Left colon (tissue), 2 donors: ENCODE results near the gene TET1. TPM values are rescaled to one million over a fixed set of nuclear protein-coding genes. Genes with fewer than 3 reads are reported as not detected.
"Not testable (repeated sequence)": the region's sequence is repeated elsewhere in the genome, so short reads cannot be mapped to it uniquely, and the experiment has no call there.

ENCODE experiments used
- ATAC-seq: fragments of 200-7000 bp; cut with Tn5 transposase; one replicate; pipeline ENCODE4 v1.9.1; 2020; ENCODE audit warnings: mild to moderate bottlenecking, moderate library complexity
- DNase-seq, 2 donors: peaks; one replicate each; pipeline ENCODE4 v3.0.0-alpha.2; 2020
- intact Hi-C, 2 donors: fragments of 100-400 bp; cut with DNase I in 1 of 2; cut with micrococcal nuclease in 1 of 2; formaldehyde crosslinking; loops; one replicate each; pipeline versions ENCODE4 v1.11.2 to v1.14.0; 2022; cut with DNase I, micrococcal nuclease
- long read RNA-seq: library from polyadenylated mRNA; unstranded; transcript quantifications from one replicate; pipeline ENCODE4 v2.0.0, GENCODE V29; 2021
- total RNA-seq, 2 donors: library from RNA; stranded (reverse); fragmentation: NEBNext Ultra II Directional; extraction: Animal tissue kit (Norgen Biotek cat#: 25700); gene quantifications; one replicate each; pipeline ENCODE4 v1.2.1, GENCODE V29; 2021
- donor health status: DM: no; HTN: no; CAD: no.
- donor health status: DM: yes; HTN: yes; CAD: no.

TET1 gene
- total RNA-seq: 1 to 10 TPM in 1 of 2 donors, under 1 TPM in 1; 0.64 to 1.3 TPM
- long read RNA-seq, partial matches to known transcripts: 1 of 1 reads
- long read RNA-seq, other reads (novel, unspliced or antisense): 0 of 1 reads

DNA sequence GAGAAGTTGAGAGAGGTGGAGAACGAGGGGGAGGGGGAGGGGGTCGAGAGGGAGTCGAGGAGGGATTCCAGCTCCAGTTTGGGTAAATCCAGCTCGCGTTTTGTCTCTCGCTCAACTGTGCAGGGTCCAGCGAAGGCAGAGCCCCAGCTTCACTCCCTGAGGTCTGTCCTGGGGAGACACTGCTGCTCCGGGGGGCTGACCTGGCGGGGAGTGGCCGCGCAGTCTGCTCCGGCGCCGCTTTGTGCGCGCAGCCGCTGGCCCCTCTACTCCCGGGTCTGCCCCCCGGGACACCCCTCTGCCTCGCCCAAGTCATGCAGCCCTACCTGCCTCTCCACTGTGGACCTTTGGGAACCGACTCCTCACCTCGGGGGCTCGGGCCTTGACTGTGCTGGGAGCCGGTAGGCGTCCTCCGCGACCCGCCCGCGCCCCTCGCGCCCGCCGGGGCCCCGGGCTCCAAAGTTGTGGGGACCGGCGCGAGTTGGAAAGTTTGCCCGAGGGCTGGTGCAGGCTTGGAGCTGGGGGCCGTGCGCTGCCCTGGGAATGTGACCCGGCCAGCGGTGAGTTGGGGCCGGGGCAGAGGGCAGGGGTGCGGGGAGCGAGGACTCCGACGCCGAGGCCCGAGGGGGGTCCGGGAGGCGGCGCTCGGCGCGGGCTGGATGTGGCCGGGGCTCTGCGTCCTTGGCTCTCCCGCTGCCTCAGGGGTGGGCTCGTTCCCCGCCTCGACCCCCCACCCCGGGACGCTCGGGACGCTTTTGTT lies at the start of gene TET1:
TSS of gene TET1 (plus strand) at position 152 of the 757 bp plus-strand sequence. CDS start 12,002 bp downstream, outside the sequence.
- ATAC-seq (peak; percentile 60), DNase-seq (peak; percentile 29 to 49)
- intact Hi-C loops: no loop called here

DNA sequence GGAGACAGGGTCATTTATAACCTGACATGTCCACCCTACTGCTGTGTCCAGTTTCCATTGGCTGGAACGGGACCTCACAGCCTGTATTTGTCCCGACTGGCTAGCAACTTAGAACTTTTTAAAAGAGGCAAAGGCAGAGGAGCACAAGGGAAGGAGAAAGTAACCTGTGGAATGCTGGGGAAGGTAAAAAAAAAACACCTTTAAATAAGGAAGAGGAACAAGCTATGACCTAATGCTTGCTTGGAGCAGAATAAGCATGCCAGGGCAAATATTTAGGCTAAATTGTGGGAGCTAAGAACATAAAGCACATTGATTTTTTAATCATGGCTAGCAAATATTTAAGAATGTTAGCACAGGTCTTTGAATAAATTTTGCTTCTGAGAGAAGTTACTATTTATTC lies 43.9 kb upstream of the TET1 start:
- intact Hi-C loops, DNase-seq, ATAC-seq: not testable (repeated sequence)

DNA sequence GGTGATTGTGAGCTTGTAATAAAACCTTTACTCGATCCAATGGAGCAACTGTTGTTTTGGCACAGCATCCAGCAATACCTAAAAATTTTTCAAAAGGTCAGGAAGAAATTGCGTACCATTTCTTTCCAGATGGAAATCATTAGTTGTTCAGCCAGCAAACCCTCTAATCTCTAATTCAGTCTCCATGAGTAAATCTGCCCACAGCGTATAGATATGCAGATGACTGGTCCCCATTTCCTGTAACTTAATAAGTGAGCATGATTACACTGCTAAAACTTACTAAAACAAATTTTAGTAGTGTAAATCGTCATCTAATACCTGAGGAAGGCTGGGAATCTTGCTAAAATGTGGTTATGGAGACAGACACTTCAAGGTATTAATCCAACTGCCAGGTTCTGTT lies 43.4 kb upstream of the TET1 start:
- no peak for ATAC-seq
- intact Hi-C loops: no loop called here
- no peak for DNase-seq

DNA sequence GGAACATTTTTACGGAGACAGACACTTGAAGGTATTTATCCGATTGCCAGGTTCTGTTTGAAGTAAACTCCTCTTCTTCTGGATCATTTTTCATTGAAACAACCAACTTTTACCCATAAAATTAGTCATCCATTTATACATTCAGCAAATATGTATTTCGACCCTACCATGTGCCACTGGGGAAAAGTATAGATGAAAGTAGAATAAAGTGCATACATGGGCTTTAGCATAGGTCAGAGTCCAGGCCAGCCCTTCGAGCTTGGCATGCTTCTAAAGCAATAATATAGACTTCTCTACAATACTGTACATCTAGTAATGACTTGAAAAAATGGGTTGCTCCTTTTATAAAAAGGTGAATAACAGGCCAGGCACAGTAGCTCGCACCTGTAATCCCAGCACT lies 42.9 kb upstream of the TET1 start:
- ATAC-seq (peak; percentile 85), DNase-seq (peak in 1 of 2 donors; percentile 13)
- intact Hi-C loops: no loop called here

DNA sequence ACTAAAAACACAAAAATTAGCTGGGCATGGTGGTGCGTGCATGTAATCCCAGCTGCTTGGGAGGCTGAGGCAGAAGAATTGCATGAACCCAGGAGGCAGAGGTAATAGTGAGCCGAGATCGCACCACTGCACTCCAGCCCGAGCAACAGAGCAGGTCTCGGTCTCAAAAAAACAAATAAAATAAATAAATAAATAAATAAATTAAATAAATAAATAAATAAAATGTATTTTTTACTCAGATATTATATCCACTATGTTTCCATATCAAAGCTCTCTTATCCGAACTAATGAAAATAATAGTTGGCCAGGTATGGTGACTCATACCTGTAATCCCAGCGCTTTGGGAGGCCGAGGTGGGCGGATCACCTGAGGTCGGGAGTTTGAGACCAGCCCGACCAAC lies 41.5 kb upstream of the TET1 start:
- intact Hi-C loops, ATAC-seq, DNase-seq: not testable (repeated sequence)

DNA sequence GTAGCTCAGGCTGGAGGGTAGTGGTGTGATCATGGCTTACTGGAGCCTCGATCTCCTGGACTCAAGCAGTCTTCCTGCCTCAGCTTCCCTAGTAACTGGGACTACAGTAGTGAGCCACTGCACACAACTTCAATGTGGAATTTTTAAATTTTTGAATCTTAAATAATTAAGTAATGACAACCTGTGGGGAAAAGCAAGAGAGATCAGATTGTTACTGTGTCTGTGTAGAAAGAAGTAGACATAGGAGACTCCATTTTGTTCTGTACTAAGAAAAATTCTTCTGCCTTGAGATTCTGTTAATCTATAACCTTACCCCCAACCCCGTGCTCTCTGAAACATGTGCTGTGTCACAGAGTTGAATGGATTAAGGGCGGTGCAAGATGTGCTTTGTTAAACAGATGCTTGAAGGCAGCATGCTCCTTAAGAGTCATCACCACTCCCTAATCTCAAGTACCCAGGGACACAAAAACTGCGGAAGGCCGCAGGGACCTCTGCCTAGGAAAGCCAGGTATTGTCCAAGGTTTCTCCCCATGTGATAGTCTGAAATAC lies 34.6 kb upstream of the TET1 start:
- intact Hi-C loops, DNase-seq: not testable (repeated sequence)

DNA sequence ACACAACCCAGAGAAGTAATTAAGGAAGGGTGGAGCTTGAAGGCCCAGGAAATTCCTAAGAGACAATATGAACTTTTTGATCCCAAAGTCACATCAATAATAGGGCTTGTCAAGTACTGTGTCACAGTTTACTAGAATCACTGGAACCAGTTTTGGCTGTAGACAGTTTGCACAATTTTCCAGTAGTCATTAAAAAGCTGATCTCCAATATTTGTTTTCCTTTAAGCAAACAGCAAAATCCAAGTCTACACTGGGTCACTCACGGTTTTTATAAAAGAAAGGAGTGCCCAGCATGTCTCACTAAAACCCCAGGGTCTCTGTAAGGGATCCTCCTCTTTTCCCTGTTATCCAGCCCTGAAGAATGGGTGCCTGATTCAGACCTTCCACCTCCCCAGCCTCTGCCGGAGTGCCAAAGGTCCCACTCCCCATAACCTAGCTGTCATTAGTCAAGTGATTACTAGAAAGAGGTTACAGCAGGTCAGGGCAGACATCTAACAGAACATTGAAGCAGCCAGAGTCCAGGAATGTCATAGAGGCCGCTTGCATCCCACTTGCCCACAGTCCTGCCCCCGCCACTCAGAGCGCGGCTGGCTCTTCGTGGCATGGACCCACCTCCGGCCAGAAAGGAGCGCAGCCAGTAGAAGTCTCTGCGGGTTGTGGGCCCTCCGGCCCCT lies 33.4 kb upstream of the TET1 start:
- ATAC-seq: peak; percentile 57
- intact Hi-C loops: no loop called here
- DNase-seq: no peak

More for the DNA sequence above, 34.6 kb upstream of the TET1 start:
- ATAC-seq: not testable (repeated sequence)

DNA sequence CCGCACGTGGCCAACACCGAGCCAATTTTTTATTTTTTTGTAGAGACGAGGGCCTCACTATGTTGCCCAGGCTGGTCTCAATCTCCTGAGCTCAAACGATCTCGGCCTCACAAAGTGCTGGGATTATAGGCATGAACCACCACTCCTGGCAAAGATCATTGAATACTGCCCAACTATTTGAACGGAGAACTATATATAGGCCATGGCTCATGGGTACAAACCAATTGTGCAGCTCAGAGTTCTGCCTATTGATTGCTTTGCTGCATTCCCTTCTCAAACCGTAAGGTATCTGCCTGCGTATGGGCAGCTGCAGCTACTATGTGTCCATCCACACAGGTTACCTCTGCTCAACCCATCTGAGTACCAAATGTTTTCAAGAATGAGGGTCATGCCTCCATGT lies 23.2 kb upstream of the TET1 start:
- no peak for ATAC-seq
- DNase-seq: no peak
- intact Hi-C loops: no loop called here

DNA sequence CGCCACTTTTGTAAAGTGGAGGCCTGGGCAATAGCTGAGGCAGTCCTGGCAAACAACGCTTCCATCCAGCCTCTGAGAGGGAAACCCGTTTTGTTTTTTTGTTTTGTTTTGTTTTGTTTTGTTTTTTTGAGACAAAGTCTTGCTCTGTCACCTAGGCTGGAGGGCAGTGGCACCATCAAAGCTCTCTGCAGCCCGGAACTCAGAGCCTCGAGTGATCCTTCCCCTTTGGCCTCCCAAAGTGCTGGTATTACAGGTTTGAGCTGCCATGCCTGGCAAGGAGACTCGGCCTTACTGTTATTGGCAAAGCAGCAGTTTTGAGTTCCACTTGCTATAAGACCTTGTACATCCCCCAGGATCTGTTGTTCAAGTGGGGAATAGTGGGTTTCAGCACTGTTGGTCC lies 22.3 kb upstream of the TET1 start:
- intact Hi-C loops: no loop called here
- no peak for DNase-seq
- ATAC-seq: no peak

DNA sequence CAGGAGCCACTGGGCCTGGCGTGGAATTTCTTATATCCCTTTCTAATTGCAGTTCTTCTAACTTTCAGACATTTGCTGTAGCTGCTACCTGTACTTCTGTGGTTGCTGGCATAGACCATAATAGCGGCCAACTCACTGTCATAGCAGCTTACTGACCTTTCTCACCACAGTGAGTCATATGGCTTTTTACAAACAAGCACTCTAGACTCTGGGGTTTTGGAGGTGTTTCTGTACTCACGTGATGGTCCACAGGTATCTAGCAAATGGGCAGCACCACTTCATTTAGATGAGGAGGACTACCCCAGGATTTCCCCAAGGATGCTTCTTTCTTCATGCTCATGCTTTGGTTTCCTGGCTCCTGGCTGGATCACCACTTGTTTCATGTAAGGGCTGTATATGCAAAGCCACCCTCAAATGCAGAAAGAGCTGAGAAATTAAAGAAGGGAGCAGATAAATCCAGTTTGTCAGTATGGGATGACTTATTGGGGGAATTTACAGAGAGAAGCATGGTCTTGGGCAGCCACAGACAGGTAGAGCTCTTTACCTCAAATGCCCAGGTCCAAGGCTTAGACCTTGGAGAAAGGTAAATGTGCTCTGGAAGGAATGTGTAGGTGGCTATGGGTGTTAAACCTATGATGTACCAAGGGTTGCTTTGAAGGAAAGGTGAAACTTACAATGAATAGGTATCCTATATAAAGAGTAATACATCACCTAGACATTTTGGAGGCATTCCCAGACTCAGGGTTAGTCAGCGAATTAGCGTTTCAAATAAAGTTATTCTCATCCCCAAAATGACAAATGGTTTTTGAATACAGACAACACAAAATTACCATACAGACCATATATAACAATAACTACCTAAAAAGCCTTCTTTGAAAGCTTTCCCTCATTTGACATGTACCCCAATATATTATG lies 16.9 kb upstream of the TET1 start:
- intact Hi-C loops: no loop called here
- no peak for DNase-seq
- ATAC-seq: no peak

DNA sequence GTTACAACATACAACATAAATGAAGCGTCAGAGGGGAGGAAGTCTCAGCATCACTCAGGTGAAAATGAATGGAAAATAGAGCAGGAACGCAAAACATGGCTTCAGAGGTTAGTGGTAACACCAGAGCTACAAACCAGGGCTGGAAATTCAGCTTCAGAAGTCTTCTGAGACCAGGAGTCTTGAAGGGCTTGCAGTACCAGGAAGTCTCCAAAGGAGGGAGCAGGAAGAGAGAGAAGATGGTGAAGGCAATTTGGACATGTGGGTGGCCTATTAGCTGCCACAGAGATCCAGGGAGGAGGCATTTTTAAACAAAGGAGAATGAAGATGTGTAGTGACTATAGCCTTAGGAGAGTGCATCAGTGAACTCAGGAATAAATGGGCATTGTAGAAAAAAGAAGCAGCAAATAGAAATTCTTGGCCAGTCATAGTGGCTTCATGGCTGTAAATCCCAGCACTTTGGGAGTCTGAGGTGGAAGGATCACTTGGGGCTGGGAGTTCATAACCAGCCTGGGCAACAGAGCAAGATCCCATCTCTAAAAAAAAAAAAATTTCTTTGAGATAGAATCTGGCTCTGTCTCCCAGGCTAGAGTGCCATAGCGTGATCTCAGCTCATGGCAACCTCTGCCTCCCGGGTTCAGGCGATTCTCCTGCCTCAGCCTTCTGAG lies 9.3 kb upstream of the TET1 start:
- intact Hi-C loops: no loop called here
- DNase-seq (peak in 1 of 2 donors; percentile 45), ATAC-seq (peak; percentile 85)

DNA sequence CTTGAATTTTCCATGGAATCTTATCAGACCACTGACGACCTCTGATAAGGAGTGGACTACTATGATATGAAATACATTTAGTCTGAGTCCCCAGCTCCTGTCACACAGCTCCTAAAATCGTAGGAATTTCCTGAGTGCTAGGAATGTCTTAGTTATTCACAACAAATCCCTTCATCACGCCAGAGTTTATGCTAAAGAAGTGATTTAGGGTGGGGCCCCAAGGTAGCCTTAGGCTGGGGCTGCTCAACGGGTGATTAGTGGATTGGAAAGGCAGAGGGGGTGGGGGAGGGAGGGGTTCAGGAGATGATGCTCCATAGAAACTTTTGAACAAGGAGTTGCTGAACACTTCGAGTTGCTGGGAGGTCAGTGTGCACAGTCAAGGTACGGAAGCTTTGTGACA lies 7.0 kb upstream of the TET1 start:
- intact Hi-C loops: no loop called here
- ATAC-seq: no peak
- DNase-seq: no peak

DNA sequence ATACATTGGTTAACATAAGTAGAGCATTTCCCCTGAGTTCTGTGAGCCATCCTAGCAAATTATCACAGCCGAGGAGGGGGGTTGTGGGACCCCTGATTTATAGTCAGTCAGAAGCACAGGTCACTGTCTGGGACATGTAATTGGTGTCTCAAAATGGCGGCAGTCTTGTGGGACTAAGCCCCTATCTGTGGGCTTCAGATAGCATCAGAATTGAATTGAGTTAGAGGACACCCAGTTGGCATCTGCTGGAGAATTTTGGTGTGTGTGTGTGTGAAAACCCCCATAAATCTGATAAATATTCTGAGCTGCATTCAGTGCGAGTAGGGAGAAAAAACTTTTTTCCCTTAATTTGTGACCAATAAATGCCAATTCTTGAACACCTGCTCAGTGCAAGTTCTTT lies 6.5 kb upstream of the TET1 start:
- ATAC-seq: no peak
- intact Hi-C loops: no loop called here
- no peak for DNase-seq

DNA sequence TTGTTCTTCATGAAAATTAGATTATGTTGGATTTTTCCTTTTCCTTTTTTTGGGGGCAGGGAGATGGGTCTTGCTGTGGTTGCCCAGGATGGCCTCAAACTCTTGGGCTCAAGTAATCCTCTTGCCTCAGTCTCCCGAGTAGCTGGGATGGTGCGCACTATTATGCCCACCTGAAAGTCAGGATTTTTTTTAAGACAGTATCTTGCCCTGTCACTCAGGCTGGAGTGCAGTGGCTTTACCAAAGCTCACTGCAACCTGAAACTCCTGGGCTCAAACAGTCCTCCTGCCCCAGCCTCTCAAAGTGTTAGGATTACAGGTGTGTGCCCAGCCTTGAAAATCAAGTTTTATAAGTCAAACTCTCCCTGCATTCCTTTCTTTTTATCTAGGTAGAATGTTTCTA lies 1.7 kb upstream of the TET1 start:
- intact Hi-C loops: no loop called here
- DNase-seq: no peak
- no peak for ATAC-seq

DNA sequence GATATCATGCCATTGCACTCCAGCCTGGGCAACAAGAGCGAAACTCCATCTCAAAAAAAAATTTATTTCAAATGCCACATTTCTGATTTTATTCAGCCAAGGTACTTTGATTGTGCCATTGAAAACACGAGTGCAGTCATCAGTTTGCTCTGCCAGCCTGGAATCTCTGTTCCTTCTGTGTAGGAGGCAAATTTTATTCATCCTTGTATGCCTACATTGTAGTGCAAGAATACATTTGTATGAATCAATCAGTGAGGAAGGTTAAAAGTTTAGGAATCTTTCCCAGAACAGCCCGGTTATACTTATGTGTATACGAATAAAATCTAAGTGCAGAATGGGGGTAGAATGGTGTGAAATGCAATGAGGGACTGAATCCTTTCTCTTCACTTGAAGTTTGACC lies 886 bp upstream of the TET1 start:
- ATAC-seq: no peak
- intact Hi-C loops: no loop called here
- DNase-seq: no peak

DNA sequence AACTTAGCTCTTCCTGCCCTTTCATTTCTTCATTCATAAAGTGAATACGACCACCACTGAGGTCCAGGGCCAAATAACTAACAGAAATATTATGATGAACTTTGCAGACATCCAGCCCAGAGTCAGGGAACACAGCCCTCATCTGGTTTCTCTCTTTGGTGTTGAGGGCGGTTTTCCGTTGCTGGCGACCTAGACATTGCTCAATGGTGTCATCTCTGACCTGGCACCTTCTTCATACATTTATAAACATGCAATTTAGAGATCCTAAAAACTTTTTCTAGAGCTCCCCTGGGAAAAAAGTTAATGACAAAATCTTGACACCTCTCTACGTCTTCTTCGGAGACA lies 324 bp upstream of the TET1 start:
- DNase-seq (peak in 1 of 2 donors; percentile 6), ATAC-seq (peak; percentile 42)
- intact Hi-C loops: no loop called here

DNA sequence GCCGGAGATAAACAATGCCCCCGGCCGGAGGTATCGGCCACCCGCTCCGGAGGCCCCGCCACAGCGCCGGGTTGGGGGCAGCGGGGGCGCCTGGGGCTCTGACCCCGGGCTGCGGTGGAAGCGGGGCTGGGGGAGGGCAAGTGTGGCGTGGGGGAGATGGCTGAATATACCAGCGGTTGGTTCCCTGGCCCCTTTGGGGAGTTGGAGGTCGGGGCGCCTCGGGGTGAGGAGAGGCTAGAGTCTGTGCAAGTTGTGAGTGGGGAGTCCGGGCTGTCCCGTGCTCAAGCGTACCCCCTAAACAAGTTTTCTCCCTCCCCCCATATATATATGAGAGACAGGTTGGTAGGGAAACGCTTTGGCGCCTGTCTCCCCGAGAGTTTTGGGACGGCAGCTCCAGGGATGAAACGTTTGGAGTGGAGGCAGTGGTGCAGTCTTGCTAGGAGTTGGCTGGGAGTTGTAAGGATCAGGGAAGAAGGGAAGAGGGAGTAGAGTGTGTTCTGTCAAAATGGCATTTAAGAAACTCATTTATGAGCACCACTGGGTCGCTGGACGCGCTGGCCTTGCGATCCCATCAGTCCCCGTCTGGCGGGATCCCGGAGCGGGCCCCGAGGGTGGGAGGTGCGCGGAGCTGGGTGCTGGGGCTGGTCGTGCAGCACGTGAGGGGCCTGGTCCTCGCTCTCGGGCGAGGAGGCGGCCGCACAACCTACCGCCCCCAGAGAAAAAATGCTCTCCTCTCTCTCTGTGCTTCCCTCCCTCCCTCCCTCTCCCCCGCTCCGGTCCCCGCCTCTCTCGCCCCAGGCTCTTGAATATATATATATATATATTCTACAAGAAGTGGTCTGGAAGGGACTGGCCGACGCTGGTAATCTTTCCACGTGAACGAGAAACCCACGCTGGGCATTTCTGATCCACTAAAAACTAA lies 1.1 kb downstream of the TET1 start:
- intact Hi-C loops: no loop called here
- DNase-seq: peak in 1 of 2 donors; percentile 10
- ATAC-seq: peak; percentile 20
